Osteocyte (in vitro differentiated cells): ENCODE measurements around the gene B3GAT3. TPM values are rescaled to one million over a fixed set of nuclear protein-coding genes. Genes with fewer than 3 reads are reported as not detected.

Experiments used
- DNase-seq: peaks from one replicate; pipeline ENCODE4 v3.0.0; 2021; ENCODE audit warnings: mixed read lengths; ENCODE audit not compliant: unreplicated experiment; ENCODE audit errors: extremely low spot score
- H3K27ac Mint-ChIP-seq: one replicate; pipeline ENCODE4 v1.8.0; 2021; ENCODE audit warnings: mild to moderate bottlenecking, mixed read lengths; ENCODE audit not compliant: unreplicated experiment
- H3K27me3 Mint-ChIP-seq: one replicate; pipeline ENCODE4 v1.8.0; 2021; ENCODE audit warnings: mixed read lengths; ENCODE audit not compliant: unreplicated experiment
- H3K36me3 Mint-ChIP-seq: one replicate; pipeline ENCODE4 v1.8.0; 2021; ENCODE audit warnings: mixed read lengths; ENCODE audit not compliant: unreplicated experiment
- H3K4me1 Mint-ChIP-seq: one replicate; pipeline ENCODE4 v1.8.0; 2021; ENCODE audit warnings: mixed read lengths; ENCODE audit not compliant: unreplicated experiment
- H3K4me3 Mint-ChIP-seq: one replicate; pipeline ENCODE4 v1.8.0; 2021; ENCODE audit warnings: mild to moderate bottlenecking, moderate library complexity, mixed read lengths; ENCODE audit not compliant: unreplicated experiment
- H3K9me3 Mint-ChIP-seq: one replicate; pipeline ENCODE4 v1.8.0; 2021; ENCODE audit warnings: mixed read lengths; ENCODE audit not compliant: unreplicated experiment
- total RNA-seq: library from RNA; stranded (reverse); gene quantifications from 2 replicates; pipeline ENCODE4 v1.2.1, GENCODE V29; 2021
- TF ChIP-seq, protein P1 (sequence below): fragments of 200-600 bp; sonication (generic); IDR thresholded peaks from 2 replicates; pipeline ENCODE4 v1.5.0; 2021; ENCODE audit warnings: antibody characterized with exemption, mild to moderate bottlenecking, moderate library complexity

The B3GAT3 gene
- total RNA-seq, 1 donor from 2014 or later = 35.8 TPM

DNA sequence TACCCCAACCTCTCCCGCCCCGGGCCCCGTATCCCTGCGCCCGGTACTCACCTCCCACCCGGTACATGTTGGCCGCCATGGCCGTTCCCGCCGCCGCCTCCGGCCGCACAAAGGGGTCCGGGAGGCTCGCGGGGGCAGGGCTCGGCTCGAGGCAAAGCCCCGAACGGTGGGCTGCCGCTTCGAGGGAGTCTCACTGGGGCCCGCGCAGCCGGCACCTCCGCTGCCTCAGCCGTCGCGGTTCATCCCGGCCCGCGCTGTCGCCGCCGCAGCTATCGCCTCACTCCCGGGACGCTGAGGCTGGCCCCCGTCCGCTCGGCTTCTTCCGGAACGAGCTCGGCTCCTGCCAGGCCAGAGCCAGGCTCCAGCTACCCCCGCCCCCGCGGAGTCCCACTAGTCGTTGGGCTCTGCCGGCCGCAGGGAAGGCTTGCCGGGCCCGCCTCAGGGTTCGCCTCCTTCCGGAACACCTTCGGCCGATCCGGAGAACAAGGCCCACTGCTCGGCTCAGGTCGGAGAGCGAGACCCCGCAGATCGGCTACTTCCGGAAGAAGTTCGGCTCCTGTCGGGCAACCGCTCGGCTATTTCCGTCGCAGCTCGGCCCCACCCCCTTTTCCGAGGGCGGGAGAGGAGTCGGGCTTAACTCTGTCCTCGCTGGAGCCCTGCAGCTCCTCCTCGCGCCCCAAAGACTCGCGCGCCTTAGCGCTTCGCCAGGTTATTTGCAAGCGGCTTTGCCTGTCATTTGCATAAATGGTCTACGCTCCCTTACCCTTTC is 20.2 kb downstream of the B3GAT3 start, which contains the start of gene MTA2:
Gene MTA2, minus strand, starts transcription at position 494 of the 769 bp plus-strand sequence. Its CDS starts 415 bp downstream, at position 79.
- TF ChIP-seq, protein P1, sequence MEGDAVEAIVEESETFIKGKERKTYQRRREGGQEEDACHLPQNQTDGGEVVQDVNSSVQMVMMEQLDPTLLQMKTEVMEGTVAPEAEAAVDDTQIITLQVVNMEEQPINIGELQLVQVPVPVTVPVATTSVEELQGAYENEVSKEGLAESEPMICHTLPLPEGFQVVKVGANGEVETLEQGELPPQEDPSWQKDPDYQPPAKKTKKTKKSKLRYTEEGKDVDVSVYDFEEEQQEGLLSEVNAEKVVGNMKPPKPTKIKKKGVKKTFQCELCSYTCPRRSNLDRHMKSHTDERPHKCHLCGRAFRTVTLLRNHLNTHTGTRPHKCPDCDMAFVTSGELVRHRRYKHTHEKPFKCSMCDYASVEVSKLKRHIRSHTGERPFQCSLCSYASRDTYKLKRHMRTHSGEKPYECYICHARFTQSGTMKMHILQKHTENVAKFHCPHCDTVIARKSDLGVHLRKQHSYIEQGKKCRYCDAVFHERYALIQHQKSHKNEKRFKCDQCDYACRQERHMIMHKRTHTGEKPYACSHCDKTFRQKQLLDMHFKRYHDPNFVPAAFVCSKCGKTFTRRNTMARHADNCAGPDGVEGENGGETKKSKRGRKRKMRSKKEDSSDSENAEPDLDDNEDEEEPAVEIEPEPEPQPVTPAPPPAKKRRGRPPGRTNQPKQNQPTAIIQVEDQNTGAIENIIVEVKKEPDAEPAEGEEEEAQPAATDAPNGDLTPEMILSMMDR = no peak
- peaks cover 32% of the 10 kb centered on the region for H3K4me1 Mint-ChIP-seq
- DNase-seq = peak; percentile 100
- no peaks in the 10 kb centered on the region for H3K27me3 Mint-ChIP-seq
- H3K27ac Mint-ChIP-seq = peak within 1 kb of the TSS; percentile 96
- H3K36me3 Mint-ChIP-seq = peaks cover 34% of the 10 kb centered on the region
- peak within 1 kb of the TSS; percentile 84 for H3K4me3 Mint-ChIP-seq
- H3K9me3 Mint-ChIP-seq = no peaks in the 10 kb centered on the region

DNA sequence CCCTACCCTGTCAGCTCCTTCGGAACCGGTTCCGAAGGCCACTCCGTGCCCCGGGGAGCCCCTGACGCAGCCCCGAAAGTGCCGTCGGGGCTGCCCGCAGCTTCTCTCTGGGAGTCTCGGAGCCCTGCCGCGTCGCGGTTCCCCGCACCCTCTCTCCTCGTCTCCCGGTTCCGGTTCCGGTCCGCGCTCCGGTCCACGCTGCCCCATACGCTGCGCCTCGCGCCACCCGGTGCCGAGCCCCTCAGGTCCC is 20.7 kb downstream of the B3GAT3 start:
- H3K4me1 Mint-ChIP-seq = peaks cover 32% of the 10 kb centered on the region
- peak overlapping the region; percentile 96 for H3K27ac Mint-ChIP-seq
- peak overlapping the region; percentile 84 for H3K4me3 Mint-ChIP-seq
- DNase-seq = no peak
- TF ChIP-seq, protein P1 = no peak
- H3K27me3 Mint-ChIP-seq = no peaks in the 10 kb centered on the region
- peaks cover 36% of the 10 kb centered on the region for H3K36me3 Mint-ChIP-seq
- H3K9me3 Mint-ChIP-seq = no peaks in the 10 kb centered on the region

- Mint-ChIP-seq H3K36me3 (peaks cover 38% of the 10 kb centered on the region), H3K4me1 (peaks cover 32% of the 10 kb centered on the region), H3K4me3 (peak overlapping the region; percentile 84), H3K27ac (peak overlapping the region; percentile 96), H3K27me3 (no peaks in the 10 kb centered on the region), H3K9me3 (no peaks in the 10 kb centered on the region)
- TF ChIP-seq, protein P1 = no peak
- DNase-seq = no peak
Measured at GRCh38 chr11:62600367-62601121, 21.2 kb downstream of the B3GAT3 start.

- peaks cover 40% of the 10 kb centered on the region for H3K36me3 Mint-ChIP-seq
- peak overlapping the region; percentile 96 for H3K27ac Mint-ChIP-seq
- TF ChIP-seq, protein P1 = no peak
- no peaks in the 10 kb centered on the region for H3K9me3 Mint-ChIP-seq
- H3K4me3 Mint-ChIP-seq = peak overlapping the region; percentile 84
- DNase-seq = no peak
- H3K4me1 Mint-ChIP-seq = peaks cover 32% of the 10 kb centered on the region
- H3K27me3 Mint-ChIP-seq = no peaks in the 10 kb centered on the region
Measured at GRCh38 chr11:62599901-62600300, 21.9 kb downstream of the B3GAT3 start.

GRCh38 chr11:62599069-62599696 is 22.6 kb downstream of the B3GAT3 start:
- peaks cover 45% of the 10 kb centered on the region for H3K36me3 Mint-ChIP-seq
- TF ChIP-seq, protein P1 = no peak
- peak; percentile 93 for DNase-seq
- H3K4me1 Mint-ChIP-seq = peaks cover 32% of the 10 kb centered on the region
- no peaks in the 10 kb centered on the region for H3K9me3 Mint-ChIP-seq
- H3K4me3 Mint-ChIP-seq = peak overlapping the region; percentile 84
- no peaks in the 10 kb centered on the region for H3K27me3 Mint-ChIP-seq
- peak overlapping the region; percentile 96 for H3K27ac Mint-ChIP-seq
